Brain pericyte (primary cell): ENCODE results near the gene ZNF385D.
A peak's percentile ranks its signal among the peaks of the same experiment; 100 is the strongest.
"Not testable (repeated sequence)": the region's sequence is repeated elsewhere in the genome, so short reads cannot be mapped to it uniquely, and the experiment has no call there.

Experiments used
- DNase-seq: peaks from one replicate; pipeline ENCODE4 v3.0.0-alpha.2; 2012; ENCODE audit warnings: low read depth, low spot score

The ZNF385D gene

GRCh38 chr3:21520106-21520963, 230.7 kb downstream of the ZNF385D start:
- no peak for DNase-seq

DNA sequence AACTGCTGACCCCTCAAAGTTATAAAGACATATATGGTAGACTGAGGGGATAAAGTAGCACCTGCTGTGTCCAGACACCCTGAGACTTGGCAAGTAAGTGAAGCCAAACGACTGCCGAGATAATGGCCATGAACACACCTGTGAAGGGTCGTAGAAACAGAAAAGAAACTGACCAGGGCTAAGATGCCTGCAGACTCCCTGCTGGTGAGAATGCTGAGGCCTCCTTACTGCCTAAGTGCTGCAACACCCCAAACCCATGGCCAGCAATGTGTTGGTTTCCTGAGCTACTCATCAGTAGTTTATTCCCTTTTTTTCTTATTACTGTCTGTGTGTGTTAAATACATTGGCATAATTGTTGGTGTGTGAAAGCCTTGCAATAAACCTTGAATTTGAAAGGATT, 233.8 kb downstream of the ZNF385D start:
- no peak for DNase-seq

DNA sequence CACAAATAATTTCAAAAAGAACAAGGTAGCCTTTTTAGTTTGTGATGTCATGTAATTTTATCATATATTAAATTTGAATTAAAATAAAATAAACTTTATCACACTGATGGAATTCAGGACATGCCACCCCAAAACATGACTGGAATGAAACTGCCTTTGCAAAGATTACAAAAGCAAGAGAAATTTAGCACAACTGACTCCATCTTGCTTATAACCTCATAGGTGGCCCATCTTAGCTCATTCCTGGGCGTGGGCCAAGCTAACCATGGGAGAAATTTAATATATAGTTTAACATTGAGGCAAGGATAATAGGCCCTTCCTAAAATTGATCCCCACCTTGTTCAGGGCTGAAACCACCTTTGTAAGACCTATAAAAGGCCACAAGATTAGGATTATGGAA, 235.6 kb downstream of the ZNF385D start:
- DNase-seq = no peak

- DNase-seq = no peak
Observed at GRCh38 chr3:21509731-21510470, 241.1 kb downstream of the ZNF385D start.

DNA sequence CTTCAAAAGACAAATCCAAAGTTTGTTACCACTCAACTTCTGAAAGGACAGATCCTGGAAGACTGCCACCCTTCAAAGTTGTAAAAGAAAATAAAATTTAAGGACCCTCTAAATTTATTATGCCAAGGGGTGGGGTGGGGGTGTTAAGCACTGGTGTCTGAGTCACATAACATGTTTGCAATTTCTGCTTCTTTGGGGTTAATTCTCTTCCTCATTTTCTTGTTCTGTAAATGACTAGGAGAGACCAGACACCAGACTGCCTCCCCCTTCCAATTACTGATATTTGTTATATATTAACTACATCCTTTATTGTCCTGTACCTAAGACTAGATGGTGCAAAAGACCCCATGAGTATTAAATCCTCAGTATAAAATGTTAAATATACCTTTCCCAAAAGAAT, 242.8 kb downstream of the ZNF385D start:
- DNase-seq = no peak

- DNase-seq = no peak
Observed at GRCh38 chr3:21505711-21506460, 245.1 kb downstream of the ZNF385D start.

DNA sequence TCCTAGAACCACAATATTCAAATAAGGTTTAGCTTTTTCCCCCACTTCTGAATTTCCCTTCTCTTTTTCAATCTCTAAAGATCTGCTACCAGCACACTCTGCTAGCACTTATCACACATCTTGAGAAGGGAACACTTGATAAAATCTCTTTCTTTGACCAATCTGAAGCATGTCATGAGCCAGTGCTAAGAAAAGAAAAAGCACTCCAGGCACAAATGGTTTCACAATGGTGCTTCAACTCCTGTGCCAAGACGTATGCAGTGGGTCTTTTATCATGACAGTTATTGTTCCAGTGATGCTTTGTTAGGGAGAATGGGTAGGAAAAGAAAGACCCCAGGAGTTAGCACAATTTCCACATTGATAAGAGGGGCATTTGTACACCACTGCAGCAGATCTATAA, 248.4 kb downstream of the ZNF385D start:
- DNase-seq = no peak

DNA sequence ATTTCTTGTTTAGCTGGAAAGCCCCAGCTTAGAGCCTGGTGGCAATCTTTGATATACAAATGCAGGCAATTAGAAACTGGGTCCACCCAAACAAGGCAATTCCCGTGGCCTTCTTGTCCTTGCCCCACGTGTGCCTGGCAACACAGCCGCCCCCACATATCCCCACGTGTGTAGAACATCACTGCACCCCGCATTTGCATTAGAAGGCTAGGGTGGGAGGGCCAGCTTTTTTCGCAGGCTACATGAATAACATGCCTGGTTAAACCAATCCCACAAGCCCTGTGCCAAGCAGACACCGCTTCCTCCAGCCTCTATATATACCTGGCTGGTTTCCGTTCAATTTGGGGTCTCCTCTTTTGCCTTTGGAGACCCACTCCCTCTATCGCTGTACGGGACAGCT, 250.2 kb downstream of the ZNF385D start:
- no peak for DNase-seq

GRCh38 chr3:21490671-21491070, 260.3 kb downstream of the ZNF385D start:
- not testable (repeated sequence) for DNase-seq

DNA sequence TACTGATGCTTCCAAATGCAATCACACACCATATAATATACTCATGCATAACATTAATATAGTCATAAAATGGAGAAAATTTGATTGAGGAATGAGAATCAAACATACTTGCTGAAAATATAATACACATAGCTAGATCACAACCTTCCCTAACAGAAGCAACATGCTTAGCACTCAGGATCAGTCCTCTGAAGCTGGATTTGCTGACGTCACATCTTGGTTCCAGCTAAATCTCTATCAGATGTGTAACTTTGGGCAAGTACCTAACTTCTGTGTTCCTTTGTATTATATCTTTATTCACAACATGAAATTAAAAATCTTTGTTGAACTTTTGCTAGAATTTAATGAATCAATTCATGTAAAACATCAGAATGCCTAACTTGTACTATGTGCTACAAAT, 263.5 kb downstream of the ZNF385D start:
- DNase-seq = no peak

- not testable (repeated sequence) for DNase-seq
Observed at GRCh38 chr3:21486024-21486935, 264.7 kb downstream of the ZNF385D start.

- DNase-seq = no peak
Observed at GRCh38 chr3:21484828-21485144, 266.2 kb downstream of the ZNF385D start.

DNA sequence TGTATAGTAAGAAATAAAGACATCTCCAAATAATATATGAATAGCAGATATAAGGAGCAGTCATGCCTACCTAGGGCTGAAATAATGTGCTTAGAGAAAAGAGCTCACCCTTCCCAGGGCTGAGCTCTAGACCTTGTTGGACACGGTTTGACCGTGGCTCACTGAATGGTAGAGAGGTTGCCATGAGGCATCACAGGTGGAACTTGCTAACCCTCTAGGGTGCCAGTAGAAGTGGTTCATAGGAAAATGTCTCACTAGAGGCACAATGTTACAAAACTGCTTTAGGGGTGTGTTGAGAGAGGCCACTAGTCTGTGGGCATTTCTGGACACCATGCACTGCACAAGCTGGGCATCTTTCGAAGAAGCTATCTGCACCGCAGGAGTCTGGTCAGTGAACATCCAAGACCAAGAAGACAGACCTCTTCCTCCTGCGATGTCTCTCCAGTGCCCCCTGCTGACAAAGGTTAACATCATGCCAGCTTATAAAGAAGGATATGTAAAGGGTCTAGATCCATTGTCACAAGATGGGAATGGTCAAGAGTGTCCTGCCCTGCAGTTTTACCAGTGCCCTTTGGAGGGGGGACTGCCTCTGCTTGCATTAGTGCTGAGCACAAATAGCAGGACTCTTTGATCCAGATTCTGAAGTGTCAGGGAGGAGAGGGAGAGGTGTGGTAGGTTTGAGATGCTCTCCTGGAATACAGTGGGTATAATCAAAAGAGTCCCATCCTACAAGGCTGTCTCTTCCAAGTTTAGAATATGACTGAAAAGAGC, 266.8 kb downstream of the ZNF385D start:
- DNase-seq = peak; percentile 20

DNA sequence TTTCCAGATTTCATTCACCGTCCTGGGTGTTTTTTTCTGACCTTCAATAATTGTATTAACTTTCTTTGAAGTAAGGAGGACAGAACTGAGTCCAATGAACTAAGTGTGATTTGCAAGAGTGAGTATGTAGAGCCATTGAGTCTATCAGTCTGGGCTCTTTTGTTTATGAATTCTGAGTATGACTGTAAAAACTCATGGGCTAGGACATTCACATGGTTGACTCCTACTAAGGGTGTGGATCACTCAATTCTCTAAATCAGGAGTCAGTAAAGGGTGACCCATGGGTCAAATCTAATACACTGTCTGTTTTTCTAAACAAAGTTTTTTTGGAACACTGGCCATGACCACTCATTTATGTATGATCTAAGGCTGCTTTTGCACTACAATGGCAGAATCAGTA, 269.0 kb downstream of the ZNF385D start:
- DNase-seq = no peak

GRCh38 chr3:21477541-21478288, 273.3 kb downstream of the ZNF385D start:
- no peak for DNase-seq

DNA sequence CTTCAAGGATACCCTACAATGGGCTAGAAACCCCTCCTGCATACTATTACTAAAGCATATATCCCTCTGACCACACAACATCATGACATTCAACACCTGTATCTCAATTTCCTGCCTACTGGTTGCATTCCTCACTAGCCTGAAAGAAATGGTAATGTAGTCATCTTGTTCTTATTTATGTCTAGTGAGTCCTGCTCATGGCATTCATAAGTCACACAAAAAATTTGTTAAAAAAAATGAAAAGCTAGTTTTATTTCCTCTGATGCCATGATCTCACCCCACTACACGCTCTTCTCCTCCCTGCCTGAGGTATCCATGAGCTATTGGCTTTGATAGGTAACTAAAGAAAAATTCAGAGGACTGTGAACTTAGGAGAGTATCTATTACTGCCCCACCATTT, 284.5 kb downstream of the ZNF385D start:
- DNase-seq = no peak

DNA sequence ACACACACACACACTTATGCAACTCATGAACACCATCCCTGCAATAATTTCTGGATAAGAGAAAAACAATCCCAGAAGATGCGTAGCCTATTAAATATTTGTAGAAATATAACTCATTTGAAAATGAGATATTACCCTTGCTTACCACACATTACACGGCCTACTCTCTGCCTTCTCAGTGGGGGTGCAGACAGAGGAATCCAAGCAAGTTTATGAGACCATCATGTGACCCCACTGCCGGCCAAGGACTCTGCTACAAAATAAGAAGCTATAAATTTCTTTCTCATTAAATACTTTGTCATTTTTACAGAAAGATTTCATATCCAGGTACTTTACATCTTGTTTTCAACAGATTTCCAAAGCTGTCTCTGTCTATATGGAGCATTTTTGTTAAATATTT, 286.3 kb downstream of the ZNF385D start:
- no peak for DNase-seq

- DNase-seq = no peak
Observed at GRCh38 chr3:21463319-21463718, 287.7 kb downstream of the ZNF385D start.

- DNase-seq = no peak
Observed at GRCh38 chr3:21462141-21462540, 288.9 kb downstream of the ZNF385D start.

DNA sequence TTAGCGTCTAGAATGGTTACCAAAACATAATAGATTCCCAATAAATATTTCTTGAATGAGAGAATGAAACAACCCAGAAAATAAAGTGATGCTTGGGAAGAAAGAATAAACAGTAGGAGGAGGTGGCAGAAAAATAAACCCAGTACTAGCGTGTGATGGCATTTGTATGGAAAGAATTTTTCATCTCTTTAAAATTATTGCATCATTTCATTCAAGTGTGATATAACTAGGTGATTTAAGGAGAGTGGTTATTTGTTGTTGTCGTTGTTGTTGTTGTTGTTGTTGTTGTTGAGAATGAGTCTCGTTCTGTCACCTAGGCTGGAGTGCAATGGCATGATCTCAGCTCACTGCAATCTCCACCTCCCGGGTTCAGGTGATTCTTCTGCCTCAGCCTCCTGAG, 293.9 kb downstream of the ZNF385D start:
- no peak for DNase-seq
